Hepatocyte (in vitro differentiated cells): ENCODE measurements around the gene SNX19.

Experiments
- EZH2 ChIP-seq: fragments of 200-600 bp; sonication (generic); IDR thresholded peaks from 2 replicates; pipeline ENCODE4 v1.6.1; 2016; ENCODE audit warnings: antibody characterized with exemption, mild to moderate bottlenecking, borderline replicate concordance
- EZH2phosphoT487 ChIP-seq: fragments of 200-600 bp; sonication (generic); IDR thresholded peaks from one replicate; pipeline ENCODE4 v1.6.1; 2018; ENCODE audit warnings: antibody characterized with exemption, mild to moderate bottlenecking, low read depth, moderate library complexity; ENCODE audit not compliant: unreplicated experiment, severe bottlenecking
- TF ChIP-seq, protein P1 (sequence below): fragments of 200-600 bp; sonication (generic); IDR thresholded peaks from 2 replicates; pipeline ENCODE4 v1.5.1; 2016; ENCODE audit warnings: antibody characterized with exemption, mild to moderate bottlenecking; ENCODE audit not compliant: poor library complexity

DNA sequence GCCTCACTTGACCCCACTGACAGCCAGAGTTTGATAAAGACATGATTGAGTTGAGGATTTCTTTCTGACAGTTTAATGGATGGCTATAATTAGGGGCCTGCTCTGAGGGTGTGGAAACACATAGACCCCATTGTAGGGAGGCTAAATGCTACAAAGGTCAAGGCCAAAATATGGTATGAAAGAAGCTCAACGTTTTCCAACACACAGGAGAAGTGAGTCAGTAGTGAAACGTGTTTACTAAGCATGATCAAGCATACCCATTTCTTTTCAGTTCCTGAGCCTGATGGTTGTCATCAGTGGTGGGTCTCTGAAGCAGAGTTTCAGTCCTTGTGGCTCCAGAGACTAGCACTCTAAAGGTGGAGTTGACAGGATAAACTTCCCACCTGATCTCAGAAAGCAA lies 69.7 kb downstream of the SNX19 start:
- TF ChIP-seq, protein P1, sequence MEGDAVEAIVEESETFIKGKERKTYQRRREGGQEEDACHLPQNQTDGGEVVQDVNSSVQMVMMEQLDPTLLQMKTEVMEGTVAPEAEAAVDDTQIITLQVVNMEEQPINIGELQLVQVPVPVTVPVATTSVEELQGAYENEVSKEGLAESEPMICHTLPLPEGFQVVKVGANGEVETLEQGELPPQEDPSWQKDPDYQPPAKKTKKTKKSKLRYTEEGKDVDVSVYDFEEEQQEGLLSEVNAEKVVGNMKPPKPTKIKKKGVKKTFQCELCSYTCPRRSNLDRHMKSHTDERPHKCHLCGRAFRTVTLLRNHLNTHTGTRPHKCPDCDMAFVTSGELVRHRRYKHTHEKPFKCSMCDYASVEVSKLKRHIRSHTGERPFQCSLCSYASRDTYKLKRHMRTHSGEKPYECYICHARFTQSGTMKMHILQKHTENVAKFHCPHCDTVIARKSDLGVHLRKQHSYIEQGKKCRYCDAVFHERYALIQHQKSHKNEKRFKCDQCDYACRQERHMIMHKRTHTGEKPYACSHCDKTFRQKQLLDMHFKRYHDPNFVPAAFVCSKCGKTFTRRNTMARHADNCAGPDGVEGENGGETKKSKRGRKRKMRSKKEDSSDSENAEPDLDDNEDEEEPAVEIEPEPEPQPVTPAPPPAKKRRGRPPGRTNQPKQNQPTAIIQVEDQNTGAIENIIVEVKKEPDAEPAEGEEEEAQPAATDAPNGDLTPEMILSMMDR, result no peak
- no peak for TF ChIP-seq EZH2
- no peak for TF ChIP-seq EZH2phosphoT487
